Kidney epithelial cell (primary cell): ENCODE measurements around the gene KRT9. TPM values are rescaled to one million over a fixed set of nuclear protein-coding genes. Genes with fewer than 3 reads are reported as not detected.
A peak's percentile ranks its signal among the peaks of the same experiment; 100 is the strongest.

Experiments used
- DNase-seq: peaks from one replicate; pipeline ENCODE4 v3.0.0-alpha.2; 2010; ENCODE audit warnings: low read depth
- H3K27me3 ChIP-seq: 2 replicates; pipeline ENCODE4 v1.6.0; 2011; ENCODE audit warnings: low read length; ENCODE audit not compliant: control insufficient read depth, insufficient read depth
- H3K36me3 ChIP-seq: 2 replicates; pipeline ENCODE4 v1.5.1; 2011; ENCODE audit warnings: low read length; ENCODE audit not compliant: control insufficient read depth, insufficient read depth
- H3K4me3 ChIP-seq: 2 replicates; pipeline ENCODE4 v1.5.1; 2011; ENCODE audit warnings: low read depth, mild to moderate bottlenecking, control low read depth, low read length
- total RNA-seq: library from RNA; depleted of rRNA; stranded (reverse); fragments of >200 nt; gene quantifications from 2 replicates; pipeline ENCODE4 v1.2.3, GENCODE V29; 2015
- TF ChIP-seq, protein P1 (sequence below): IDR thresholded peaks from 2 replicates; pipeline ENCODE4 v1.5.1; 2011; ENCODE audit warnings: mild to moderate bottlenecking, moderate library complexity, low read length, control low read depth, inconsistent platforms; ENCODE audit not compliant: insufficient read depth, poor library complexity, severe bottlenecking

KRT9 gene
- total RNA-seq, 1 donor from 2014 or later = not detected

DNA sequence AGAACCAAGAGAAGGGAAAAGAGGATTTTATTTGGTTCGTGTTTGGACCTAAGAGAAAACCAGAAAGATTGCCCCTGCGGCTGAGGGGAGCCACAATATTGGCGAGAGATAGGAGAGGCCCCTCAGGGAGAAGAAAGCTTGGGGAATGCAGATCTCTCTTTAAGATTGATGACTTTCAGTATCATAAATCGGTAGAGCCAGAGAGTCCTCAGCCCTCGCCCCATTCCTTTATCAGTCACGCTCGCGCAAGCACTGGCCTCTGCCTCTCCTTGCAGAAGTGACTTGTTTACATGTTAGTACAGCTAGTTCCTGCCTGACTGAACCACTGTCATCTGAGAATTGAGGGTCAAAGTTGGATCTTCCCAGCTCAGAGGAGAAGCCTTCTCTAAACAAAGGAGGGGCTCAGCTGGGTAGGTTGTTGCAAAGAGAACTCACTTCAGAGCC lies 22.2 kb downstream of the KRT9 start:
- no peaks in the 10 kb centered on the region for H3K36me3 ChIP-seq
- DNase-seq = no peak
- no peaks in the 10 kb centered on the region for H3K27me3 ChIP-seq
- TF ChIP-seq, protein P1, sequence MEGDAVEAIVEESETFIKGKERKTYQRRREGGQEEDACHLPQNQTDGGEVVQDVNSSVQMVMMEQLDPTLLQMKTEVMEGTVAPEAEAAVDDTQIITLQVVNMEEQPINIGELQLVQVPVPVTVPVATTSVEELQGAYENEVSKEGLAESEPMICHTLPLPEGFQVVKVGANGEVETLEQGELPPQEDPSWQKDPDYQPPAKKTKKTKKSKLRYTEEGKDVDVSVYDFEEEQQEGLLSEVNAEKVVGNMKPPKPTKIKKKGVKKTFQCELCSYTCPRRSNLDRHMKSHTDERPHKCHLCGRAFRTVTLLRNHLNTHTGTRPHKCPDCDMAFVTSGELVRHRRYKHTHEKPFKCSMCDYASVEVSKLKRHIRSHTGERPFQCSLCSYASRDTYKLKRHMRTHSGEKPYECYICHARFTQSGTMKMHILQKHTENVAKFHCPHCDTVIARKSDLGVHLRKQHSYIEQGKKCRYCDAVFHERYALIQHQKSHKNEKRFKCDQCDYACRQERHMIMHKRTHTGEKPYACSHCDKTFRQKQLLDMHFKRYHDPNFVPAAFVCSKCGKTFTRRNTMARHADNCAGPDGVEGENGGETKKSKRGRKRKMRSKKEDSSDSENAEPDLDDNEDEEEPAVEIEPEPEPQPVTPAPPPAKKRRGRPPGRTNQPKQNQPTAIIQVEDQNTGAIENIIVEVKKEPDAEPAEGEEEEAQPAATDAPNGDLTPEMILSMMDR = no peak
- no peak overlapping the region for H3K4me3 ChIP-seq

DNA sequence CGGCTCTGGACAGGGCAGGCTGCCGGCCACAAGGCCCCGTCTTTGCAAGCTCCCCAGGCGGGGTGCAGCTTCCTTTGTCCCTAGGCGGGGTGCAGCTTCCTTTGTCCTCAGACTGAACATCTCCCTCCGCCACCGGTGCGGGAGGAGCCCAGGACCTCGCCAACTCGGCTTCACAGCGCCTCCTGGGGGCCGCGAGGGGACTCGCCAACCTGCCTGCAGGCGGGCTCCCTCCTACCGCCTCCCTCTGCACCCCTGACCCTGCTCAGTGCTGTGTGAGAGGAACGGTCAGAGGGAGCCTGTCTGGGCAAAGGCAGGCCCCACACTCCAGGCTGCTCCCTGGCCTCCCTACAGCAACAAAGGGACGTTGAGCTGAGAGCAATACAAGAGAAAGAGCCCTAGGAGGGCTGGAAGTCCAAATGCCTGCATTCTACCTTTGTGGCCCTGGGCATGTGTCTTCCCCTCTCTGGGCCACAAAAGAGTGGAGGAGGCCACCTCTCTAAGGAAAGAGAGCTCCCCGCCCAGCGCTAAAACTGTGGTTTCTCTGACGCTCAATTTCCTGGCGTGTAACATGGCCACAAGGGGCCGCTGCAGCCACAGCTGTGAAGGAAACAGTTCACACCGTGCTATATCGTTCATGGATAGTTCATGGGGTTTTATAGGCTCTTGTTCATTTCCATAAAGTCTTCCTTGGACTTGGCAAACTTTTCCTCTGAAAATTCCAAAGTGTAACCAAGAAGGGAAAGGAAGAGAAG lies 22.8 kb downstream of the KRT9 start:
- Histone ChIP-seq H3K27me3 (no peaks in the 10 kb centered on the region), H3K4me3 (no peak overlapping the region), H3K36me3 (no peaks in the 10 kb centered on the region)
- no peak for DNase-seq
- TF ChIP-seq, protein P1 = peak; percentile 92

DNA sequence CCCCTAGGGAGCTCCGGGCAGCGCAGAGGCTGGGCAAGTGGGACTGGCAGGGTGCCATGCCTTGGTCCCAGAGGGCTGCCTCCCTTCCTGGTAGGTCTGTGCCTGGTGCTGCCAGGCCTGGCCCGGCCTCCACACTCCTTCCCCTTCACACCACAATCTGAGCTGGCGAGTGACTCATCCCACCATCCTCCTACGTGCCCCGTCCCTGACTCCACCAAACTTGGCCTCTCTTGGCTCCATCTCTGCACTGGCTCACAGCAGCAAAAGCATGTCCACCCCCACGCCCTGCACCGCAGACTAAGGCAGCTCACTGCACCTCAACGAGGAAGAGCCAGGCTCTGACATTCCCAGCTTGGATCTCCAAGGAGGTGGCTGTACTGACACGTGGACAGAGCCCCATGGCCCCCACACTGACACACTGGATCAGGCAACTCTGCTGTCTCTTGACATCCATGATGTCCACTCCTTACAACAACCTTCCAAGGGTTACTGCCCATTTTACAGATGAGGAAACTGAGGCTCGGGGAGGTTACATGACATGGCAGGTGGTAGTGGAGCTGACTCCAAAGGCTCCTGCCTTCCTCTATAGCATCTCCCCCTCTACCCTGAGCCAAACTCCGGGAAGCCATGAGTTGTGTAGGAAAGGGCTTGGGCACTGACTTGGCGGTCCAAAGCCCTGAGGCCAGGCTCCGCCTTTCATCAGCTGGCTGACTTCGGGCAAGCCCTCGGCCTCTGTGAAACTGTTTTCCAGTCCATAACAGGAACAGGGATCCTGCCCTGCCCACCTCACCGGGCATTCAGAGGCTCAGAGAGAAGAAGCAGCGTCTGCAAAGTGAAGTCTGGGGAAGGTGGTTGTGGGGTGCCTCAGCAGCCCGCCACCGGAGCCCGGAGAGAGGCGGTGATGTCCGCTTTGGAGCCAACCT lies 23.7 kb downstream of the KRT9 start:
- peak; percentile 97 for DNase-seq
- Histone ChIP-seq H3K36me3 (no peaks in the 10 kb centered on the region), H3K4me3 (no peak overlapping the region), H3K27me3 (no peaks in the 10 kb centered on the region)
- TF ChIP-seq, protein P1 = no peak

DNA sequence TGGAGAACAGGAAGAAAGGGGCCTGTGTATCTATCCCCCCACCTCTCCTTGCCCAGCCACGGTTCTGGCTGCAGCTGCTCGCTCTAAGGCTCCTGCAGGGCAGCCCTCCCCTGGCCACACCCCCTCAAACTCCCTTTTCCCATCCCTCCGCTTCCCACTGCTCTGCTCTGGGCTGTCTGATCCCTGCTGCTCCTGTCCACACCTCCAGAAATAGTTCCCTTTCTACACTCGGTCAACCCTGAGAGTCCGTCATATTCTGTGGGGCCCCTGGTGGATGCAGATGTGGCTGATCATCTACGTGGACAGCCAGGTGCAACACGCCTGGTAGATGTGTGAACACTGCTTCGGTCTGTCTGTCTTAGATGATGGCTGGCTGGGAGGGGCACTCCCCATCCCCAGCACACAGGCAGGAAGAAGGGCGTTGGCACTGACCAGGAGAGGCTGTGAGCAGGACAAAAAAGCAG lies 24.4 kb downstream of the KRT9 start:
- DNase-seq = no peak
- no peak overlapping the region for H3K4me3 ChIP-seq
- TF ChIP-seq, protein P1 = no peak
- no peaks in the 10 kb centered on the region for H3K27me3 ChIP-seq
- H3K36me3 ChIP-seq = no peaks in the 10 kb centered on the region

DNA sequence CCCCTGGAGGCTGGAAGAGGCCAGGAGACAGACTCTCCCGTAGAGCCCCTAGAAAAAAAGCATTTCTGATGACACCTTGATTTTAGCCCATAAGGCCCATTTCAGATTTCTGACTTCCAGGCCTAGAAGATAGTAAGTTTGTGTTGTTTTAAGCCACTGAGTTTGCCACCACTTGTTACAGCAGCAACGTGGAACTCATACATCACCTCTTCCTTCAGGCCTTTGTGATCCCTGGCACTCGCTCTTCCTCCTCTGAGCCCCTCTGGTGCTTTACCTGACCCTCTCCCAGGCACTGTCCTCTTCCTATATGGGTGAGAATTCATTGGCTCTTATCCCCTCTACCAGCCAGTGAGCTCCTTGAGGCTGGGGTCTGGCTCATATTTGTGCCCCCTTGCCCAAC lies 25.0 kb downstream of the KRT9 start:
- H3K4me3 ChIP-seq = no peak overlapping the region
- TF ChIP-seq, protein P1 = no peak
- no peaks in the 10 kb centered on the region for H3K36me3 ChIP-seq
- no peak for DNase-seq
- no peaks in the 10 kb centered on the region for H3K27me3 ChIP-seq
